Activated CD8-positive, alpha-beta T cell treated with anti-CD3 and anti-CD28 coated beads for 36 hours (primary cell): ENCODE measurements around the gene ANKRD44. TPM values are rescaled to one million over a fixed set of nuclear protein-coding genes. Genes with fewer than 3 reads are reported as not detected.

Experiments used
- ATAC-seq: fragments of 200-7000 bp; cut with Tn5 transposase; one replicate; pipeline ENCODE4 v1.10.0; 2021; ENCODE audit warnings: mild to moderate bottlenecking, moderate library complexity
- CTCF ChIA-PET: fragments of 350-600 bp; sonication (Branson Sonifier 250); formaldehyde crosslinking; loops from one replicate; lab custom pipeline; 2021; ENCODE audit warnings: antibody characterized with exemption; lab: Charles Lee
- POLR2A ChIA-PET: fragments of 350-600 bp; sonication (Branson Sonifier 250); formaldehyde crosslinking; loops from one replicate; lab custom pipeline; 2021; ENCODE audit warnings: antibody characterized with exemption; lab: Charles Lee
- DNase-seq: peaks from one replicate; pipeline ENCODE4 v3.0.0-alpha.2; 2020
- H3K27ac Mint-ChIP-seq: one replicate; pipeline ENCODE4 v1.8.0; 2021; ENCODE audit warnings: mild to moderate bottlenecking, mixed read lengths
- H3K27me3 Mint-ChIP-seq: one replicate; pipeline ENCODE4 v1.8.0; 2021; ENCODE audit warnings: mixed read lengths
- H3K36me3 Mint-ChIP-seq: one replicate; pipeline ENCODE4 v1.8.0; 2021; ENCODE audit warnings: low read depth, mixed read lengths
- H3K4me1 Mint-ChIP-seq: one replicate; pipeline ENCODE4 v1.8.0; 2021; ENCODE audit warnings: low read depth, mixed read lengths
- H3K4me3 Mint-ChIP-seq: one replicate; pipeline ENCODE4 v1.8.0; 2021; ENCODE audit warnings: mild to moderate bottlenecking, moderate library complexity, mixed read lengths
- H3K9me3 Mint-ChIP-seq: one replicate; pipeline ENCODE4 v1.8.0; 2021; ENCODE audit warnings: mixed read lengths
- intact Hi-C: fragments of 100-400 bp; cut with micrococcal nuclease; formaldehyde crosslinking; loops from one replicate; pipeline ENCODE4 v1.10.0; 2022
- total RNA-seq, 2 experiments: library from RNA; stranded (reverse); gene quantifications; one replicate each; pipeline ENCODE4 v1.2.3, GENCODE V29; 2021
- TF ChIP-seq, protein P1 (sequence below): fragments of 200-600 bp; IDR thresholded peaks from one replicate; pipeline ENCODE4 v1.8.0; 2022; ENCODE audit warnings: antibody characterized with exemption, mild to moderate bottlenecking

Gene ANKRD44
- total RNA-seq, 2 experiments from 2014 or later: 131 to 132 TPM

DNA sequence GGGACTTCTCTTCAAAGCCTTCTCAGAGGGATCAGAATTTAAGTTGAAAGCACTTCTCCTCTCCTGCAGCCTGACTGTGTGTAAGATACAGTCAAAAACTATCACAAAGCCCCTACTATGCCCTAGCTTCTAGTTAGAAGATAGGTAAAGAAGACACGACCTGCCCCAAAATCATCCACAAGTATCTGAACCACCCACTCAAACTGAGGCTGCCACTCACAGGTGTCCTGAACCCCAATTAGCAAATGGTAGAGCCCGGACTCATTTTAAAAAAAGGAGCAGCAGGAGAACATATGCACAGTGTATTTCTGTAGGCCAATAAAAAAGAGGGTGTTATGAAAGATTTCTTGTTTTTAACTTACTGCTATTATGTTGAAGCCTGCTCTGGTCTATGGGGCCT, 74.4 kb downstream of the ANKRD44 start:
- H3K4me1 Mint-ChIP-seq: peaks cover 86% of the 10 kb centered on the region
- H3K27me3 Mint-ChIP-seq: no peaks in the 10 kb centered on the region
- H3K27ac Mint-ChIP-seq: peak overlapping the region; percentile 91
- TF ChIP-seq, protein P1, sequence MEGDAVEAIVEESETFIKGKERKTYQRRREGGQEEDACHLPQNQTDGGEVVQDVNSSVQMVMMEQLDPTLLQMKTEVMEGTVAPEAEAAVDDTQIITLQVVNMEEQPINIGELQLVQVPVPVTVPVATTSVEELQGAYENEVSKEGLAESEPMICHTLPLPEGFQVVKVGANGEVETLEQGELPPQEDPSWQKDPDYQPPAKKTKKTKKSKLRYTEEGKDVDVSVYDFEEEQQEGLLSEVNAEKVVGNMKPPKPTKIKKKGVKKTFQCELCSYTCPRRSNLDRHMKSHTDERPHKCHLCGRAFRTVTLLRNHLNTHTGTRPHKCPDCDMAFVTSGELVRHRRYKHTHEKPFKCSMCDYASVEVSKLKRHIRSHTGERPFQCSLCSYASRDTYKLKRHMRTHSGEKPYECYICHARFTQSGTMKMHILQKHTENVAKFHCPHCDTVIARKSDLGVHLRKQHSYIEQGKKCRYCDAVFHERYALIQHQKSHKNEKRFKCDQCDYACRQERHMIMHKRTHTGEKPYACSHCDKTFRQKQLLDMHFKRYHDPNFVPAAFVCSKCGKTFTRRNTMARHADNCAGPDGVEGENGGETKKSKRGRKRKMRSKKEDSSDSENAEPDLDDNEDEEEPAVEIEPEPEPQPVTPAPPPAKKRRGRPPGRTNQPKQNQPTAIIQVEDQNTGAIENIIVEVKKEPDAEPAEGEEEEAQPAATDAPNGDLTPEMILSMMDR: no peak
- peak overlapping the region; percentile 55 for H3K4me3 Mint-ChIP-seq
- peaks cover 27% of the 10 kb centered on the region for H3K36me3 Mint-ChIP-seq
- intact Hi-C loops: loop anchor here (5.0 kb wide), 1 partner anchor 39 kb away; no protein-coding TSS in a partner anchor
- DNase-seq: peak; percentile 66
- no peaks in the 10 kb centered on the region for H3K9me3 Mint-ChIP-seq
- ChIA-PET CTCF (interaction anchor here (1.2 to 2.0 kb wide), 3 partner anchors 8 to 27 kb away, joined by 3 to 8 read pairs (median 4); no protein-coding TSS in a partner anchor), POLR2A (interaction anchor here (1.6 to 2.1 kb wide), 4 partner anchors 13 to 74 kb away, joined by 5 to 8 read pairs (median 8); partner anchors contain the start of gene ANKRD44)
- peak; percentile 18 for ATAC-seq

DNA sequence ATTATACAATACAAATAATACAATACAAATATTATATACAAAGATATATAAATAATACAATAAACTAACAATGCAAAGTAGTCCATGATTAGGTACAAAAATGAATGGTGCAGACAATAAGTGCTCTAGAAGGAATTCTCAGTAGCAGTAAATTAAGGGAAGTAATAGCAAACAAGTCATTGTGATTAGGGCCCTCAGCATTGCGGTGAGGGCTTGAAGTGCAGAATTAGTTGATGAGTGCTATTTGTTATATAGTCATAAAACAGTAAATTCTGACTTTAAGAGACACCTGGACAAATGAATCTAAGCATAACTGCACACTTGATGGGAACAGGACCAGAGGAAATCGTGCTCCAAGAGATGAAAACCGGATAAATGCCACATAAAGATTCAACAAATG, 74.9 kb downstream of the ANKRD44 start:
- peak overlapping the region; percentile 55 for H3K4me3 Mint-ChIP-seq
- no peaks in the 10 kb centered on the region for H3K9me3 Mint-ChIP-seq
- H3K4me1 Mint-ChIP-seq: peaks cover 86% of the 10 kb centered on the region
- ATAC-seq (no peak), DNase-seq (no peak)
- TF ChIP-seq, protein P1: no peak
- H3K27me3 Mint-ChIP-seq: no peaks in the 10 kb centered on the region
- H3K27ac Mint-ChIP-seq: peak overlapping the region; percentile 91
- intact Hi-C loops: loop anchor here (5.0 kb wide), 1 partner anchor 38 kb away; no protein-coding TSS in a partner anchor
- ChIA-PET POLR2A (interaction anchor here (1.8 kb wide), 1 partner anchor 13 kb away, joined by 7 read pairs; no protein-coding TSS in a partner anchor), CTCF (interaction anchor here (1.6 kb wide), 1 partner anchor 26 kb away, joined by 4 read pairs; no protein-coding TSS in a partner anchor)
- peaks cover 30% of the 10 kb centered on the region for H3K36me3 Mint-ChIP-seq

DNA sequence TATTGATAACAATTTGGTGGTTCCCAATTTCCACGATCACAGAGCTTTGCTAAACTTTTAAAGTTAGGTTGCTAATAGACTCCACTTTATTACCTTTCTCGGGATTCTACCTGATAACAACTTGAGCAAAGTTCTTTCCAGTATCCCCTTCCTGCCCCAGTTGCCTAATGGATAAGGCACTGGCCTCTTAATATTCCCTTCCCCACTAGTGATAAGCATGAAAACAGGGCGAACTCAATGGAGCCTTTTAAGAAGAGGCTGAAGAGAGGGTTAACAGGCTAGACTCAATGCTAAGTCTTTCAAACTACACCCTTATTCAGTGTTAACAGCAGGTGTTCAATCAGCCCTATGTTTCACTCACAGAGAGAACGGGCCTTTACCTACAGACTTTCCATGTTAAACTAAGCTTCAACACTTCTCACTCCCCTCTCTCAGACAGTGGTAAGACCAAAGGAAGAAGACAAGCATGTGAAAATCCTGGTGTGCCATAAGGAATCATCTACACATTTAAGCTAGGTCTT, 75.8 kb downstream of the ANKRD44 start:
- Mint-ChIP-seq H3K4me3 (no peak overlapping the region), H3K27me3 (no peaks in the 10 kb centered on the region), H3K27ac (peak overlapping the region; percentile 84), H3K36me3 (peaks cover 38% of the 10 kb centered on the region), H3K9me3 (no peaks in the 10 kb centered on the region), H3K4me1 (peaks cover 92% of the 10 kb centered on the region)
- ChIA-PET CTCF (interaction anchor here (1.0 to 1.7 kb wide), 5 partner anchors 10 to 144 kb away, joined by 3 to 4 read pairs (median 3); no protein-coding TSS in a partner anchor), POLR2A (interaction anchor here (1.0 kb wide), 1 partner anchor 74 kb away, joined by 3 read pairs; no protein-coding TSS in a partner anchor)
- TF ChIP-seq, protein P1: no peak
- ATAC-seq (no peak), DNase-seq (no peak)
- intact Hi-C loops: loop anchor here (5.0 kb wide), 1 partner anchor 37 kb away; no protein-coding TSS in a partner anchor

DNA sequence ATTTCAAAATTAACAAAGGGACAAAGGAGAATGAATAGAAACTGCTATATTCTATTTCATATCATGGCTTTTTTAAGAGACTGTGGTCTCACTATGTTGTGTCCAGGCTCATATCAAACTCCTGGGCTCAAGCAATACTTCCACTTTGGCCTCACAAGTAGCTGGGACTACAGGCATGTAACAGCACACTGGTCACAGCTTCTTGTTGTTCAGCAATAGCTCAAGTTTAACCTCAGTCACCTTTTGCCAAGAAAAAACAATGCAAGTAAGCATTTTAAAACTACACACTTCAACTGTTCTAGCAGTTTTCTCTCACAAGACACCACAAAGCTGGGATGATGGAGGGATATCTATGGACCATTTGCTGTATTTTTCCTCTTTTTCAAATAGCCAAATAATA, 77.1 kb downstream of the ANKRD44 start:
- intact Hi-C loops: no loop called here
- no peak for ATAC-seq
- Mint-ChIP-seq H3K27ac (peak overlapping the region; percentile 83), H3K36me3 (peaks cover 34% of the 10 kb centered on the region), H3K27me3 (no peaks in the 10 kb centered on the region), H3K4me1 (peaks cover 91% of the 10 kb centered on the region), H3K9me3 (no peaks in the 10 kb centered on the region), H3K4me3 (no peak overlapping the region)
- TF ChIP-seq, protein P1: no peak
- DNase-seq: no peak
- ChIA-PET POLR2A (interaction anchor here (0.6 to 1.3 kb wide), 2 partner anchors 35 to 244 kb away, joined by 3 read pairs; no protein-coding TSS in a partner anchor), CTCF (interaction anchor here (0.8 to 1.4 kb wide), 5 partner anchors 9 to 42 kb away, joined by 3 to 4 read pairs (median 3); no protein-coding TSS in a partner anchor)

DNA sequence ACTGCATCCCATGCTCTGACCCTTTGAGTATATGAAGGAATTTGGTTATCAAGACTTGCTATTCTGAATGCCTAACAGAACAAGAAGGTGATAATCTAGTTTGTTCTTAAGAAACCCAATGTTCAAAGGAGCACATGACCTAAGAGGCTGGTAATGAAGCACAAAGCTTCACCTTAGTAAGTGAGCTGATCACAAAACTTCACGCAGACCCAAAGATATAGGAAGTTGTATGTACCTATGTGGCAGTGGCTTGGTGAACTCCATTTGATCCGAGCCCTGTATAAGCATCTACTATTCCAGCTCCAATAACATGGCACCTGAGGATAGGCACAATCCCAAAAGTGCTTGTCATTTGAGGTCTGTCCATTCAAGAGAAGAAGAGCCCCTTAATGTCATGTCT, 78.6 kb downstream of the ANKRD44 start:
- no peak for DNase-seq
- POLR2A ChIA-PET: interaction anchor here (0.9 to 1.1 kb wide), 4 partner anchors 15 to 70 kb away, joined by 3 to 5 read pairs (median 4); no protein-coding TSS in a partner anchor
- Mint-ChIP-seq H3K36me3 (peaks cover 45% of the 10 kb centered on the region), H3K27me3 (no peaks in the 10 kb centered on the region), H3K4me1 (peaks cover 92% of the 10 kb centered on the region), H3K27ac (peak overlapping the region; percentile 79), H3K4me3 (no peak overlapping the region), H3K9me3 (no peaks in the 10 kb centered on the region)
- CTCF ChIA-PET: interaction anchor here (0.7 to 1.6 kb wide), 6 partner anchors 8 to 42 kb away, joined by 3 to 4 read pairs (median 3); no protein-coding TSS in a partner anchor
- peak; percentile 28 for ATAC-seq
- intact Hi-C loops: no loop called here
- TF ChIP-seq, protein P1: no peak
